HepG2 (cell line): ENCODE results near the gene ITPK1. TPM values are rescaled to one million over a fixed set of nuclear protein-coding genes. Genes with fewer than 3 reads are reported as not detected.
A peak's percentile ranks its signal among the peaks of the same experiment; 100 is the strongest.

Experiments
- ATAC-seq: fragments of 200-7000 bp; cut with Tn5 transposase; 3 replicates; pipeline ENCODE4 v1.9.1; 2020; ENCODE audit warnings: mild to moderate bottlenecking, moderate library complexity
- BruUV-seq: library from RNA; stranded (reverse); fragments of 400-500 nt; replicated peaks from 2 replicates; lab custom pipeline; 2021; lab: Mats Ljungman, UMichigan
- CTCF ChIA-PET: fragments of 300-600 bp; formaldehyde crosslinking; extraction: SDS; loops from one replicate; lab custom pipeline; 2021; ENCODE audit warnings: low total read pairs, inconsistent platforms, low intra/inter-chr PET ratio; lab: Yijun Ruan, JAX
- POLR2A ChIA-PET: fragments of 350-600 bp; sonication (Branson Sonifier 250); formaldehyde crosslinking; loops from one replicate; lab custom pipeline; 2020; ENCODE audit warnings: antibody characterized with exemption, inconsistent platforms; lab: Yijun Ruan, JAX
- DNase-seq: peaks from one replicate; pipeline ENCODE4 v3.0.0-alpha.2; 2015; ENCODE audit warnings: low spot score
- FAIRE-seq: peaks from 3 replicates; lab custom pipeline; 2011; peaks lifted over from hg19 to GRCh38; lab: Jason Lieb, UNC
- H2AFZ ChIP-seq: one replicate; pipeline ENCODE4 v1.6.1; 2011; ENCODE audit warnings: low read length, inconsistent platforms
- H3K27ac ChIP-seq: fragments of 300-600 bp; 3 replicates; pipeline ENCODE4 v1.8.0; 2011; ENCODE audit warnings: mixed run types, mild to moderate bottlenecking, mixed read lengths, low read length, inconsistent platforms; ENCODE audit not compliant: insufficient read depth; ENCODE audit errors: extremely low read length
- H3K27me3 ChIP-seq, 2 experiments: fragments of 200-600 bp in 1 of 2; 2 replicates in 1 of 2; 3 replicates in 1 of 2; pipeline versions ENCODE4 v1.6.0 to v1.8.0; 2011; ENCODE audit warnings: low read length in 2 of 2, mild to moderate bottlenecking in 2 of 2, moderate library complexity in 2 of 2, inconsistent platforms in 1 of 2; ENCODE audit not compliant: insufficient read depth in 2 of 2, control insufficient read depth in 1 of 2
- H3K36me3 ChIP-seq, 2 experiments: fragments of 200-600 bp in 1 of 2; replicated peaks in 1 of 2; 2 replicates in 1 of 2; 3 replicates in 1 of 2; pipeline versions ENCODE4 v1.5.1 to v1.8.0; 2011; ENCODE audit warnings: low read length in 2 of 2, inconsistent platforms in 1 of 2; ENCODE audit not compliant: insufficient read depth in 2 of 2, control insufficient read depth in 1 of 2
- H3K4me1 ChIP-seq: 2 replicates; pipeline ENCODE4 v1.5.1; 2012; ENCODE audit warnings: low read length, inconsistent platforms; ENCODE audit not compliant: insufficient read depth
- H3K4me2 ChIP-seq: 2 replicates; pipeline ENCODE4 v1.6.0; 2011; ENCODE audit warnings: low read depth, low read length, inconsistent platforms
- H3K4me3 ChIP-seq, 3 experiments: fragments of 200-600 bp in 1 of 3; sonication (generic), shearing (Covaris generic) in 1 of 3; replicated peaks in 1 of 3; 2 replicates each; pipeline ENCODE4 v1.5.1; 2011 to 2016; ENCODE audit warnings: low read length in 3 of 3, inconsistent platforms in 2 of 3, low read depth in 2 of 3, mild to moderate bottlenecking in 2 of 3, control low read depth in 1 of 3, mixed read lengths in 1 of 3; ENCODE audit not compliant: insufficient read depth in 1 of 3
- H3K79me2 ChIP-seq: one replicate; pipeline ENCODE4 v1.6.1; 2011; ENCODE audit warnings: low read length, inconsistent platforms; ENCODE audit not compliant: insufficient read depth
- H3K9ac ChIP-seq: 2 replicates; pipeline ENCODE4 v1.6.0; 2011; ENCODE audit warnings: mild to moderate bottlenecking, low read depth, low read length, inconsistent platforms; ENCODE audit not compliant: insufficient read depth
- H3K9me3 ChIP-seq: 2 replicates; pipeline ENCODE4 v1.5.1; 2012; ENCODE audit warnings: mild to moderate bottlenecking, low read length
- H4K20me1 ChIP-seq: 2 replicates; pipeline ENCODE4 v1.6.0; 2011; ENCODE audit warnings: inconsistent platforms, mild to moderate bottlenecking, low read length, moderate library complexity; ENCODE audit not compliant: insufficient read depth
- BCL6 ChIP-seq: IDR thresholded peaks from 2 replicates; pipeline ENCODE4 v1.6.1; 2016; ENCODE audit warnings: missing genetic modification reagents, missing compliant biosample characterization
- CEBPB ChIP-seq: IDR thresholded peaks from 2 replicates; pipeline ENCODE4 v1.6.1; 2011; ENCODE audit warnings: low read depth, low read length, improper control_type of control experiment, borderline replicate concordance
- SOX13 ChIP-seq, 3 experiments: fragments of 450-650 bp in 1 of 3; sonication (generic) in 1 of 3; formaldehyde crosslinking in 1 of 3; IDR thresholded peaks in 2 of 3; conservative IDR thresholded peaks in 1 of 3; 2 replicates each; pipeline versions ENCODE4 v1.5.0 to v1.6.1; 2016 to 2020; ENCODE audit warnings: antibody characterized with exemption in 1 of 3, mild to moderate bottlenecking in 1 of 3, missing compliant biosample characterization in 1 of 3, missing genetic modification reagents in 1 of 3, moderate library complexity in 1 of 3
- WGBS: methylation state at CpG from one replicate; pipeline ENCODE4 v1.1.6; 2017; ENCODE audit warnings: low lambda C conversion rate; 5-methylcytosine and 5-hydroxymethylcytosine counted together
- in situ Hi-C: cut with HindIII; loops from 2 replicates; pipeline ENCODE4 v1.10.0; 2017; ENCODE audit warnings: low pct_unique_long_range_greater_than_20kb; ENCODE audit not compliant: extremely low pct_ligation_motif_present
- intact Hi-C: fragments of 100-400 bp; cut with micrococcal nuclease; formaldehyde crosslinking; loops from one replicate; pipeline ENCODE4 v1.10.0; 2022; ENCODE audit not compliant: unreplicated experiment
- polyA plus RNA-seq, 8 experiments: library from polyadenylated mRNA; depleted of rRNA in 3 of 8; stranded (reverse) in 7 of 8; unstranded in 1 of 8; fragments of >200 nt; fragmentation: Illumina TruSeq in 4 of 8; extraction: Trizol in 4 of 8; gene quantifications; 2 replicates each; pipeline versions ENCODE4 v1.2.1 to v1.2.3, GENCODE V29; 2011 to 2016; ENCODE audit warnings: low read depth in 4 of 8, missing spikeins in 1 of 8, mixed read lengths in 1 of 8; ENCODE audit not compliant: insufficient read depth in 1 of 8
- total RNA-seq, 5 experiments: library from RNA; depleted of rRNA; stranded (reverse); fragments of >200 nt; fragmentation: Illumina TruSeq; extraction: Trizol; gene quantifications; 2 replicates each; pipeline ENCODE4 v1.2.3, GENCODE V29; 2016; ENCODE audit warnings: low read depth in 1 of 5
- TF ChIP-seq, protein P1 (sequence below): sonication (generic); formaldehyde crosslinking; IDR thresholded peaks from 2 replicates; pipeline ENCODE4 v1.4.0; 2020; ENCODE audit warnings: missing genetic modification reagents
- TF ChIP-seq, protein P2 (sequence below): sonication (generic); formaldehyde crosslinking; IDR thresholded peaks from 2 replicates; pipeline ENCODE4 v1.4.0; 2020; ENCODE audit warnings: mild to moderate bottlenecking, missing genetic modification reagents
- TF ChIP-seq, protein P3 (sequence below): IDR thresholded peaks from 2 replicates; pipeline ENCODE4 v1.6.1; 2016; ENCODE audit warnings: low read depth

Gene ITPK1
- total and polyA plus RNA-seq, 2 of the 13 experiments (the other 11 are each of a cell fraction or from before 2014, with no cell fraction given) = 20.5 to 47.5 TPM

DNA sequence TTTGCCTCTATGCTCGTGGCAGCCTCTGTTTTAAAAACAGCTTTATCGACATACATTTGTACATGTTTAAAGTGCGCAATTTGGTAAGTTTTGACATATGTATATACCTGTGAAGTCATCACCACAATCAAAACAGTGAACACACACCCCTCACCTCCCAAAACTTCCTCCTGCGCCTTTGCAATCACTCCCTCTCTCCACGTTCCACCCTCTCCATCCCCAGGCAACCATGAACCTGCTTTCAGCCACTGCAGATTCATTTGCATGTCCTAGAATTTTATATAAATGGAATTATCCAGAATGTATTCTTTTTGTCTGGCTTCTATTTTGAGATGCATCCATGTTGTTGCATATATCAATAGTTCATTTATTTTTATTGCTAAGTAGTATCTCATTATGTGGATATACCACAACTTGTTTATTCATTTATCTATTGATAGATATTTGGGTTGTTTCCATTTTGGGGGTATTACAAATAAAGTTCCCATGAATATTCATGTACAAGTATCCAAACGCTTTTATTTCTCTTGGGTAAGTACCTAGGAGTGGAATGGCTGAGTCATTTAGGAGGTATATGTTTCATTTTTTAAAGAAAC is 208.3 kb downstream of the ITPK1 start (continued):
- TF ChIP-seq, protein P1, sequence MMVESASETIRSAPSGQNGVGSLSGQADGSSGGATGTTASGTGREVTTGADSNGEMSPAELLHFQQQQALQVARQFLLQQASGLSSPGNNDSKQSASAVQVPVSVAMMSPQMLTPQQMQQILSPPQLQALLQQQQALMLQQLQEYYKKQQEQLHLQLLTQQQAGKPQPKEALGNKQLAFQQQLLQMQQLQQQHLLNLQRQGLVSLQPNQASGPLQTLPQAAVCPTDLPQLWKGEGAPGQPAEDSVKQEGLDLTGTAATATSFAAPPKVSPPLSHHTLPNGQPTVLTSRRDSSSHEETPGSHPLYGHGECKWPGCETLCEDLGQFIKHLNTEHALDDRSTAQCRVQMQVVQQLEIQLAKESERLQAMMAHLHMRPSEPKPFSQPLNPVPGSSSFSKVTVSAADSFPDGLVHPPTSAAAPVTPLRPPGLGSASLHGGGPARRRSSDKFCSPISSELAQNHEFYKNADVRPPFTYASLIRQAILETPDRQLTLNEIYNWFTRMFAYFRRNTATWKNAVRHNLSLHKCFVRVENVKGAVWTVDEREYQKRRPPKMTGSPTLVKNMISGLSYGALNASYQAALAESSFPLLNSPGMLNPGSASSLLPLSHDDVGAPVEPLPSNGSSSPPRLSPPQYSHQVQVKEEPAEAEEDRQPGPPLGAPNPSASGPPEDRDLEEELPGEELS (CRISPR knock-in tag) = no peak
- no peak for TF ChIP-seq BCL6 (CRISPR knock-in tag)
- TF ChIP-seq, protein P2, sequence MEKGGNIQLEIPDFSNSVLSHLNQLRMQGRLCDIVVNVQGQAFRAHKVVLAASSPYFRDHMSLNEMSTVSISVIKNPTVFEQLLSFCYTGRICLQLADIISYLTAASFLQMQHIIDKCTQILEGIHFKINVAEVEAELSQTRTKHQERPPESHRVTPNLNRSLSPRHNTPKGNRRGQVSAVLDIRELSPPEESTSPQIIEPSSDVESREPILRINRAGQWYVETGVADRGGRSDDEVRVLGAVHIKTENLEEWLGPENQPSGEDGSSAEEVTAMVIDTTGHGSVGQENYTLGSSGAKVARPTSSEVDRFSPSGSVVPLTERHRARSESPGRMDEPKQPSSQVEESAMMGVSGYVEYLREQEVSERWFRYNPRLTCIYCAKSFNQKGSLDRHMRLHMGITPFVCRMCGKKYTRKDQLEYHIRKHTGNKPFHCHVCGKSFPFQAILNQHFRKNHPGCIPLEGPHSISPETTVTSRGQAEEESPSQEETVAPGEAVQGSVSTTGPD = no peak

DNA sequence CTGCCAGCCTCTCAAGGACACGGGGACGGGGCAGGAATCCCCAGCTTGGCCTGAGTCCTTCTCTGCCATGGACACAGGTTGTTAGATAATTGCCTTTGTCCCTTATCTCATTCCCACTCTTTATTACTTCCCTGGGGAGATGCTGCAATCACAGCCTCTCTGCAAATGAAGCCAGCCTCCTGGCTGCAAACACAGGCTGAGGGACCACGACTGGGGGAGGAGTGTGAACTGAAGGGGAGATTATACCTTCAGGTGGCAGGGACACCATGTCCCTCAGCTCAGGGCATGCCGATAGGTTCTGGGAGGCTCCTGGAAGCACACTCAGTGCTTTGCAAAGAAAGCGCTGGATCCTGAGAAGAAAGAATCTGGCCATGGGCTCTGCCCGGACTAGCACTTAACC is 208.9 kb downstream of the ITPK1 start:
- FAIRE-seq (peak; percentile 12), DNase-seq (peak; percentile 36), ATAC-seq (peak; percentile 45)
- ChIA-PET POLR2A (no interaction called here), CTCF (no interaction called here)
- Histone ChIP-seq H3K4me3 (no peak overlapping the region), H3K27me3 (peaks cover 0 to 16% of the 10 kb centered on the region in 2 experiments; a peak in 3 of 5 replicates), H3K79me2 (no peaks in the 10 kb centered on the region), H3K36me3 (no peaks in the 10 kb centered on the region), H3K9me3 (no peaks in the 10 kb centered on the region), H4K20me1 (no peaks in the 10 kb centered on the region), H3K4me2 (peak overlapping the region; percentile 44), H2AFZ (no peak overlapping the region), H3K9ac (no peak overlapping the region), H3K27ac (no peak overlapping the region), H3K4me1 (peaks cover 46% of the 10 kb centered on the region)
- in situ Hi-C loops = no loop called here
- no TSS peak for BruUV-seq
- intact Hi-C loops = no loop called here
- 11% methylated on average over 6 of the region's 6 CpGs for WGBS
- TF ChIP-seq, protein P3, sequence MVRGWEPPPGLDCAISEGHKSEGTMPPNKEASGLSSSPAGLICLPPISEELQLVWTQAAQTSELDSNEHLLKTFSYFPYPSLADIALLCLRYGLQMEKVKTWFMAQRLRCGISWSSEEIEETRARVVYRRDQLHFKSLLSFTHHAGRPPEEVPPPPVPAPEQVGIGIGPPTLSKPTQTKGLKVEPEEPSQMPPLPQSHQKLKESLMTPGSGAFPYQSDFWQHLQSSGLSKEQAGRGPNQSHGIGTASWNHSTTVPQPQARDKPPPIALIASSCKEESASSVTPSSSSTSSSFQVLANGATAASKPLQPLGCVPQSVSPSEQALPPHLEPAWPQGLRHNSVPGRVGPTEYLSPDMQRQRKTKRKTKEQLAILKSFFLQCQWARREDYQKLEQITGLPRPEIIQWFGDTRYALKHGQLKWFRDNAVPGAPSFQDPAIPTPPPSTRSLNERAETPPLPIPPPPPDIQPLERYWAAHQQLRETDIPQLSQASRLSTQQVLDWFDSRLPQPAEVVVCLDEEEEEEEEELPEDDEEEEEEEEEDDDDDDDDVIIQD (CRISPR knock-in tag) = no peak
- no peak for TF ChIP-seq SOX13 (IDR thresholded peaks at IDR 0.05)
- peak in 1 of 2 experiments; percentile 65; a peak in 2 of 4 replicates for TF ChIP-seq SOX13 (CRISPR knock-in tag; conservative IDR thresholded peaks at IDR 0.05 in 1 of 2, IDR thresholded peaks at IDR 0.05 in 1 of 2)
- 0 out of 2 replicates have a peak, but pooled peaks have one; percentile 31 for TF ChIP-seq CEBPB
